OCI-LY3 (cell line): Measurements from ENCODE around the gene C10orf105.

Experiments used
- EZH2phosphoT487 ChIP-seq: fragments of 200-600 bp; shearing (Covaris generic); IDR thresholded peaks from 2 replicates; pipeline ENCODE4 v1.6.1; 2018; ENCODE audit warnings: antibody characterized with exemption, mixed run types, low read depth
- TF ChIP-seq, protein P1 (sequence below): fragments of 200-600, 300-600 bp; sonication (generic); IDR thresholded peaks from 2 replicates; pipeline ENCODE4 v1.5.1; 2014; ENCODE audit warnings: antibody characterized with exemption, low read length, low read depth

DNA sequence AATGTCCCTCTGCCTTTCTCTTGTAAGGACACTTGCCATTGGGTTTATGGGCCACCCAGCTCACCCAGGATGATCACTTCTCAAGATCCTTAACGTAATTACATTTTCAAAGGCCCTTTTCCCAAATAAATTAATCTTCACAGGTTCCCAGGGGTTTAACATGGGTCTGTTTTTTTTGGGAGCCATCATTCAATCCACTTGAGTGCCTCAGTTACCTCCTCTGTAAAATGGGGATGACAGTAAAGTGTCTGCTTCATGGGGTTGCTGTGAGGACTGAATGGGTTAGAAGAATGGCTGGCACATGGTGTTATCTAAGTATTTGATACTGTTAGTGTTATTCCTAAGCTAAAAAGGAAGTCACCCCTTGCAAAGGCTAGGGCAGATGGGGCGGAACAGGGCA, 7.4 kb downstream of the C10orf105 start:
- no peak for TF ChIP-seq EZH2phosphoT487
- TF ChIP-seq, protein P1, sequence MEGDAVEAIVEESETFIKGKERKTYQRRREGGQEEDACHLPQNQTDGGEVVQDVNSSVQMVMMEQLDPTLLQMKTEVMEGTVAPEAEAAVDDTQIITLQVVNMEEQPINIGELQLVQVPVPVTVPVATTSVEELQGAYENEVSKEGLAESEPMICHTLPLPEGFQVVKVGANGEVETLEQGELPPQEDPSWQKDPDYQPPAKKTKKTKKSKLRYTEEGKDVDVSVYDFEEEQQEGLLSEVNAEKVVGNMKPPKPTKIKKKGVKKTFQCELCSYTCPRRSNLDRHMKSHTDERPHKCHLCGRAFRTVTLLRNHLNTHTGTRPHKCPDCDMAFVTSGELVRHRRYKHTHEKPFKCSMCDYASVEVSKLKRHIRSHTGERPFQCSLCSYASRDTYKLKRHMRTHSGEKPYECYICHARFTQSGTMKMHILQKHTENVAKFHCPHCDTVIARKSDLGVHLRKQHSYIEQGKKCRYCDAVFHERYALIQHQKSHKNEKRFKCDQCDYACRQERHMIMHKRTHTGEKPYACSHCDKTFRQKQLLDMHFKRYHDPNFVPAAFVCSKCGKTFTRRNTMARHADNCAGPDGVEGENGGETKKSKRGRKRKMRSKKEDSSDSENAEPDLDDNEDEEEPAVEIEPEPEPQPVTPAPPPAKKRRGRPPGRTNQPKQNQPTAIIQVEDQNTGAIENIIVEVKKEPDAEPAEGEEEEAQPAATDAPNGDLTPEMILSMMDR: no peak
